Muscle of leg (tissue), 16 donors: Measurements from ENCODE around the gene ACD. TPM values are rescaled to one million over a fixed set of nuclear protein-coding genes. Genes with fewer than 3 reads are reported as not detected.

Source experiments
- DNase-seq: peaks from one replicate; pipeline ENCODE4 v3.0.0; 2013
- H3K27ac ChIP-seq: one replicate; pipeline ENCODE4 v1.5.1; 2013; ENCODE audit warnings: mild to moderate bottlenecking, low read length, control low read depth
- H3K27me3 ChIP-seq: one replicate; pipeline ENCODE4 v1.6.1; 2013; ENCODE audit warnings: low read length; ENCODE audit not compliant: control insufficient read depth, insufficient read depth
- H3K36me3 ChIP-seq: one replicate; pipeline ENCODE4 v1.6.1; 2013; ENCODE audit warnings: low read length; ENCODE audit not compliant: control insufficient read depth, insufficient read depth
- H3K4me1 ChIP-seq: one replicate; pipeline ENCODE4 v1.6.1; 2013; ENCODE audit warnings: low read length; ENCODE audit not compliant: control insufficient read depth, insufficient read depth
- H3K4me3 ChIP-seq: one replicate; pipeline ENCODE4 v1.5.1; 2013; ENCODE audit warnings: low read length, control low read depth
- H3K9me3 ChIP-seq: replicated peaks from 2 replicates; pipeline ENCODE4 v1.6.1; 2013; ENCODE audit warnings: low read depth, low read length; ENCODE audit not compliant: control insufficient read depth
- WGBS: methylation state at CpG from one replicate; pipeline ENCODE4 v1.1.5; 2013; ENCODE audit warnings: missing lambda C conversion rate; ENCODE audit not compliant: insufficient coverage; 5-methylcytosine and 5-hydroxymethylcytosine counted together
- long read RNA-seq, 11 donors: transcript quantifications; one replicate each; lab custom pipeline, GENCODE V29; 2026
- polyA plus RNA-seq, 8 donors: library from polyadenylated mRNA; unstranded; fragments of 120-200 nt; gene quantifications; one replicate each; pipeline versions ENCODE4 v1.2.1 to v1.2.3, GENCODE V29; 2013; ENCODE audit warnings: inconsistent platforms in 1 of 8, low replicate concordance in 1 of 8; ENCODE audit not compliant: insufficient read length in 8 of 8, insufficient read depth in 1 of 8
- total RNA-seq: library from RNA; stranded (reverse); fragments of 120-200 nt; gene quantifications from one replicate; pipeline ENCODE4 v1.2.4, GENCODE V29; 2013

ACD gene
- total RNA-seq: 14.0 TPM
- 10 to 100 TPM; 13.7 to 19.3 (median 16.5) TPM for polyA plus RNA-seq
- long read RNA-seq, donor 1, partial matches to known transcripts: 0 of 1 reads
- long read RNA-seq, donor 1, other reads (novel, unspliced or antisense): 0 of 1 reads
- long read RNA-seq, donor 2: 0 reads
- long read RNA-seq, donor 3, partial matches to known transcripts: 0 of 3 reads
- long read RNA-seq, donor 3, other reads (novel, unspliced or antisense): 0 of 3 reads
- long read RNA-seq, donor 4, partial matches to known transcripts: 0 of 2 reads
- long read RNA-seq, donor 4, other reads (novel, unspliced or antisense): 0 of 2 reads
- long read RNA-seq, donor 5, transcript ACD-214 (12 exons, 2,065 nt): major isoform, 7 of 10 reads
- long read RNA-seq, donor 5, partial matches to known transcripts: 0 of 10 reads
- long read RNA-seq, donor 5, other reads (novel, unspliced or antisense): 0 of 10 reads
- long read RNA-seq, donor 6, transcript ACD-214 (12 exons, 2,065 nt): major isoform, 5 of 7 reads
- long read RNA-seq, donor 6, partial matches to known transcripts: 0 of 7 reads
- long read RNA-seq, donor 6, other reads (novel, unspliced or antisense): 0 of 7 reads
- long read RNA-seq, donor 7, partial matches to known transcripts: 0 of 3 reads
- long read RNA-seq, donor 7, other reads (novel, unspliced or antisense): 0 of 3 reads
- long read RNA-seq, donor 8, partial matches to known transcripts: 0 of 3 reads
- long read RNA-seq, donor 8, other reads (novel, unspliced or antisense): 0 of 3 reads
- long read RNA-seq, donor 9, partial matches to known transcripts: 0 of 3 reads
- long read RNA-seq, donor 9, other reads (novel, unspliced or antisense): 0 of 3 reads
- long read RNA-seq, donor 10, partial matches to known transcripts: 0 of 1 reads
- long read RNA-seq, donor 10, other reads (novel, unspliced or antisense): 0 of 1 reads
- long read RNA-seq, donor 11, partial matches to known transcripts: 0 of 4 reads
- long read RNA-seq, donor 11, other reads (novel, unspliced or antisense): 0 of 4 reads

DNA sequence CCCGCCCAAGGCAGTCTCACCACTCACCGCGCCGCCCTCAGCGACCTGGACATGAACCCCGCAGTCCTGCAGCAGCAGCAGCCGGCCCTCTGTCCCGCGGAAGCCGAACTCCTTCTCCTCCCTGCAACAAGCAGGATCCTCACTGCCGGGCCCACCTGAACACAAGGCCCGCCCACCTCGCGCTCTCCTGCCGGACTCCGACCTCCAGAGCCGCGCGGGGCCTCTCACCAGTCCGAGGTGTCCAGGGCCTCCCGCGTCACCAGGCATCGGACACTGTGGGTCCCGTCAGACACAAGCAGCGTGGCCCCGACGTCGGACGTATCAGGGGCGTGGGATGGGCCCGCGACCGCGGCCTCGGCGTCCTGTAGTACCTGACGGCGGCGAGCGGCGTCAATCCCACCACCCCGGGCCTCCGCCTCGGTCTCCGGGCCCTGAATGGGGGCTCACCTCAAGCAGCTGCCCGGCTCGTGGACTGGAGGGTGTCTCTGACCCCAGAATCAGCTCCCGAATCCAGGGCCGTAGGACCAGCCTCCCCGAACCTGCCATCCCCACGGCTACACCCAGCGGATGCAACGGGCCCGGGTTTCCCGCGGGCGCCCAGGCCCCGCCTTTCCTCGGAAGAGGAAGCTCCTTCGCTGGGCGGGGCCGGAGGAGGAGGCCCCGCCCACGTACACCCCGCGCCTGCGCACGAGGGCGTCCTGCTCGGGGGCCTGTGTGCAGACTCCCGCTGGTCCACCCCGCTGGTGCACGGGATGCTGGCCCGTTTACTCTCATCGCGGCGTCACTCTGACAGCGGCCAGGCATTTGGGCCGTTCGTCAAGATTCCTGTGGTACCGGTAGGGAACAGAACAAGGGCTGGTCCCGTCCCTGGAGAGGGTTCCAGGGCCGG lies at the start of gene ACD:
ACD (minus strand) TSS at position 586 of the 889 bp plus-strand sequence; CDS start at position 546, 40 bp downstream.
- H3K36me3 ChIP-seq: peaks cover 35% of the 10 kb centered on the region
- no peaks in the 10 kb centered on the region for H3K9me3 ChIP-seq
- peak within 1 kb of the TSS; percentile 75 for H3K4me3 ChIP-seq
- peaks cover 14% of the 10 kb centered on the region for H3K27me3 ChIP-seq
- peak within 1 kb of the TSS; percentile 97 for H3K27ac ChIP-seq
- peak; percentile 97 for DNase-seq
- WGBS: under 1% methylated on average over 77 of the region's 83 CpGs
- peaks cover 23% of the 10 kb centered on the region for H3K4me1 ChIP-seq

DNA sequence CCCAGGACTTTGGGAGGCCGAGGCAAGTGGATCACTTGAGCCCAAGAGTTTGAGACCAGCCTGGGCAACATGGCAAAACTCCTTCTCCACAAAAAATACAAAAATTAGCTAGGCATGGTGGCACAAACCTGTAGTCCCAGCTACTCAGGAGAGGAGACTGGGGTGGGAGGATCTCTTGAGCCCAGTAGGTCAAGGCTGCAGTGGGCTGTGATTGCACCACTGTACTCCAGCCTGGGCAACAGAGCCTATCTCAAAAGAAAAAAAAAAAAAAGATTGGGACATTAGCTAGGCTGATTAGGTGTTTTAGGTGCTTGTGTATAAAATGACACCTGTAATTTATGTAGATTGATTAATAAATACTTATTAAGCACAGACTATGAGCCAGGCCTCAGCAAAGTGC lies 49.0 kb upstream of the ACD start:
- Histone ChIP-seq H3K4me1 (no peaks in the 10 kb centered on the region), H3K27ac (no peak overlapping the region), H3K27me3 (no peaks in the 10 kb centered on the region), H3K36me3 (peaks cover 12% of the 10 kb centered on the region), H3K9me3 (no peaks in the 10 kb centered on the region), H3K4me3 (no peak overlapping the region)
- DNase-seq: no peak
- WGBS: no CpG with 5 or more reads among the region's 1 CpG

DNA sequence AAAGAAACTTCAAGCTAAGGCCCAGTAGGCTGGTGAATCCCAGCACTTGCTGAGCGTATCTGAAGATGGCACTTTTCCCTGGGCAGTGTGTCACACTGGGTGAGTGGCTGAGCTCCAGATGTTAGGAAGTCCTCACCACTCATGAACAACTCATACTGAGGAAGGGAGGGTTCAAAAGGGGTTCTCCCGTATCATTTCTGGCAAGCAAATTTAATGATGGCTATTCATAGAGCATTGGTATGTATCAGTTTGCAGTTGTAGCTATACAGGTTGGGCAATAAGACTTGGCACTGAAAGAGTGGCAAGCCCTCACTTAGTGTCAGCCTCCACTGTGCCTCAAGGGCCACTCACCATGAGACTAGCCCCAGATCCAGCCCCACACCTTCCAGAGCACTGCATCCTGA lies 48.3 kb upstream of the ACD start:
- no CpG with 5 or more reads among the region's 2 CpGs for WGBS
- Histone ChIP-seq H3K36me3 (peaks cover 7% of the 10 kb centered on the region), H3K27me3 (no peaks in the 10 kb centered on the region), H3K9me3 (no peaks in the 10 kb centered on the region), H3K27ac (no peak overlapping the region), H3K4me3 (no peak overlapping the region), H3K4me1 (no peaks in the 10 kb centered on the region)
- DNase-seq: no peak

GRCh38 chr16:67707790-67708189 lies 47.7 kb upstream of the ACD start:
- no peak for DNase-seq
- no CpG with 5 or more reads among the region's 5 CpGs for WGBS
- no peak overlapping the region for H3K4me3 ChIP-seq
- H3K9me3 ChIP-seq: no peaks in the 10 kb centered on the region
- H3K27ac ChIP-seq: no peak overlapping the region
- peaks cover 5% of the 10 kb centered on the region for H3K36me3 ChIP-seq
- no peaks in the 10 kb centered on the region for H3K4me1 ChIP-seq
- no peaks in the 10 kb centered on the region for H3K27me3 ChIP-seq

DNA sequence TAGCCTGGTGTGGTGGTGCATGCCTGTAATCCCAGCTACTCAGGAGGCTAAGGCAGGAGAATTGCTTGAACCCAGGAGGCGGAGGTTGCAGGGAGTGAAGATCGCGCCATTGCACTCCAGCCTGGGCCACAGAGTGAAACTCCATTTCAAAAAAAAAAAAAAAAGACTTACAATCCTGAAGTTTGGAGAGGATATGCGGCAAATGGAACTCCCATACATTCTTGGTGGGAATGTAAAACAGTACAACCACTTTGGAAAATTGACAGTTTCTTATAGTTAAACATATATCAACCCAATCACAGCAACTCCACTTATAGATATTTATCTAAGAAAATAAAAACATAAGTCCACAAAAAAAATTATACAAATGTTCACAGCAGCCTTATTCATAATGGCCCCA lies 47.1 kb upstream of the ACD start:
- no CpG with 5 or more reads among the region's 4 CpGs for WGBS
- Histone ChIP-seq H3K27ac (no peak overlapping the region), H3K4me1 (no peaks in the 10 kb centered on the region), H3K9me3 (no peaks in the 10 kb centered on the region), H3K27me3 (no peaks in the 10 kb centered on the region), H3K36me3 (peaks cover 5% of the 10 kb centered on the region), H3K4me3 (no peak overlapping the region)
- DNase-seq: no peak

- Histone ChIP-seq H3K4me3 (no peak overlapping the region), H3K27me3 (no peaks in the 10 kb centered on the region), H3K36me3 (peaks cover 5% of the 10 kb centered on the region), H3K4me1 (no peaks in the 10 kb centered on the region), H3K9me3 (peaks cover under 1% of the 10 kb centered on the region), H3K27ac (no peak overlapping the region)
- no peak for DNase-seq
- WGBS: no CpG with 5 or more reads among the region's 5 CpGs
These were observed 44.0 kb upstream of the ACD start for GRCh38 chr16:67704110-67704509.

GRCh38 chr16:67703626-67704025 lies 43.6 kb upstream of the ACD start:
- WGBS: no CpG with 5 or more reads among the region's 2 CpGs

DNA sequence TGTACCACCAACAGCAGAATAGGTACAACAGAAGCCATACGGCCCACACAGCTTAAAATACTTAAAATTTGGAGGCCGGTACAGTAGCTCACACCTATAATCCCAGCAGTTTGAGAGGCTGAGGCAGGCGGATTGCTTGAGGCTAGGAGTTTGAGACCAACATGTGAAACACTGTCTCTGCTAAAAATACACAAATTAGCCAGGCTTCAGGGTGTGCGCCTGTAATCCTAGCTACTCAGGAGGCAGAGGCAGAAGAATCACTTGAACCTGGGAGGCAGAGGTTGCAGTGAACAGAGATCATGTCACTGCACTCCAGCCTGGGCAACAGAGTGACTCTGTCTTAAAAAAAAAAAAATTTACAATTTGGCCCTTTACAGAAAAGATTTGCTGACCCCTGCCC lies 42.1 kb upstream of the ACD start:
- no peak for DNase-seq
- WGBS: 100% methylated on average over 1 of the region's 4 CpGs
- Histone ChIP-seq H3K27ac (no peak overlapping the region), H3K9me3 (peaks cover 3% of the 10 kb centered on the region), H3K27me3 (no peaks in the 10 kb centered on the region), H3K4me1 (no peaks in the 10 kb centered on the region), H3K4me3 (no peak overlapping the region), H3K36me3 (peaks cover 13% of the 10 kb centered on the region)

More at GRCh38 chr16:67703626-67704025, 43.6 kb upstream of the ACD start:
- H3K4me3 ChIP-seq: no peak overlapping the region
- H3K9me3 ChIP-seq: peaks cover 3% of the 10 kb centered on the region
- no peak overlapping the region for H3K27ac ChIP-seq
- peaks cover 5% of the 10 kb centered on the region for H3K36me3 ChIP-seq
- H3K27me3 ChIP-seq: no peaks in the 10 kb centered on the region
- H3K4me1 ChIP-seq: no peaks in the 10 kb centered on the region
- DNase-seq: no peak

DNA sequence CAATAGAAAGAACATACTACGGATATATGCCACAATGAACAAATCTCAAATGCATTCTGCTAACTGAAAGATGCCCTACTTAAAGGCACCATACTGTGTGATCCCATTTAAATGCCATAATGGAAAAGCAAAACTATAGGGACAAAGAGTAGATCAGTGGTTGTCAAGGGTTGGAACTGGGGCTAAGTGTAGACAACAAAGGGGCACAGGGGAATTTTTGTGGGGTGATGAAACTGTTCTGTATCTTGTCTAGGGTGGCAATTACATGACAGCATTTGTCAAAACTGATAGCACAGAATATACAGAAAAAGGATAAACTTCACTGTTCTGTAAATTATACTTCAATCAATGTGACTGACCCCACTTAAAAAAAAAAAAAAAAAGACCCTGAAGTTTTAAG lies 41.4 kb upstream of the ACD start:
- Histone ChIP-seq H3K36me3 (peaks cover 13% of the 10 kb centered on the region), H3K9me3 (peaks cover 3% of the 10 kb centered on the region), H3K27me3 (no peaks in the 10 kb centered on the region), H3K4me1 (no peaks in the 10 kb centered on the region), H3K27ac (no peak overlapping the region), H3K4me3 (no peak overlapping the region)
- no peak for DNase-seq
- no CpG with 5 or more reads among the region's 1 CpG for WGBS
